ENCODE results near the gene CENPX.
A peak's percentile ranks its signal among the peaks of the same experiment; 100 is the strongest.

The CENPX gene

DNA sequence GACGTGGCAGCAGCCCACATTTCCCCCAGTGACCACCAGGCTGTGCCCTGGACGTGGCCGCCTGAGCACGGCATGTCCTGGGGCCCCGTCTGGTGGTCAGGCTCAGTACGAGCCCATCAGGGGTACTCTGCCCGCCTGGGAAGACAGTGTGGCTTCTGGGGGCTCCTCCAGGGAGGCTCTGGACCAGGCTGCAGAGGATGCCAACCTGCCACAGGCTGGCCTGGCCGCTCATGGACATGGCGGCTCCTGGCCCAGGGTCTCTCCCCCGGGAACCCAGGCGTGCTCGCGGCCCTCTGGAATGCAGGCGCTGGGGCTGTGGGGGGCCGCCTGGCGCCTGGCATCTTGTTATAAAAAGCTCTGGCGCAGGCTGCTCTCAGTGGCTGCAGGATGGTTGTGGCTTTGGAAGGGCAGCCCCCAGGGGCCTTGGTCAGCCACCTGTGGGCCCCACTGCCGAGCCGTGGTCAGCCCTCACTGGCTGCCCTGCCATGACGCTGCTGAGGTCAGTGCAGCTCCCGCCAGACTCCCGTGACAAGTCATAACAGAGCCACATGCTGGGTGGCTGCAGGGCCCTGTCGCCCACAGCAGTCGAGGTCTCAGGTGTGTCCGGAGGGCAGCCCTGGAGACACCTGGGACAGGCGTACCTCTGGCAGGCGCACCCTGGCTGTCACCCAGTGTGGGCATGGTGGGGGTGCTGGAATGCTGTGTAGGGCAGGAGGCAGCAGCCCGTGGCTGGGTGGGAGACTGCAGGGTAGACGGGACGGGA, 15.0 kb downstream of the CENPX start:
- no peak for DNase-seq (ENCODE audit: extremely low read depth, low read depth)
- TF ChIP-seq, protein P1, sequence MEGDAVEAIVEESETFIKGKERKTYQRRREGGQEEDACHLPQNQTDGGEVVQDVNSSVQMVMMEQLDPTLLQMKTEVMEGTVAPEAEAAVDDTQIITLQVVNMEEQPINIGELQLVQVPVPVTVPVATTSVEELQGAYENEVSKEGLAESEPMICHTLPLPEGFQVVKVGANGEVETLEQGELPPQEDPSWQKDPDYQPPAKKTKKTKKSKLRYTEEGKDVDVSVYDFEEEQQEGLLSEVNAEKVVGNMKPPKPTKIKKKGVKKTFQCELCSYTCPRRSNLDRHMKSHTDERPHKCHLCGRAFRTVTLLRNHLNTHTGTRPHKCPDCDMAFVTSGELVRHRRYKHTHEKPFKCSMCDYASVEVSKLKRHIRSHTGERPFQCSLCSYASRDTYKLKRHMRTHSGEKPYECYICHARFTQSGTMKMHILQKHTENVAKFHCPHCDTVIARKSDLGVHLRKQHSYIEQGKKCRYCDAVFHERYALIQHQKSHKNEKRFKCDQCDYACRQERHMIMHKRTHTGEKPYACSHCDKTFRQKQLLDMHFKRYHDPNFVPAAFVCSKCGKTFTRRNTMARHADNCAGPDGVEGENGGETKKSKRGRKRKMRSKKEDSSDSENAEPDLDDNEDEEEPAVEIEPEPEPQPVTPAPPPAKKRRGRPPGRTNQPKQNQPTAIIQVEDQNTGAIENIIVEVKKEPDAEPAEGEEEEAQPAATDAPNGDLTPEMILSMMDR (IDR thresholded peaks at IDR 0.05; ENCODE audit: low read depth, low read length): no peak

DNA sequence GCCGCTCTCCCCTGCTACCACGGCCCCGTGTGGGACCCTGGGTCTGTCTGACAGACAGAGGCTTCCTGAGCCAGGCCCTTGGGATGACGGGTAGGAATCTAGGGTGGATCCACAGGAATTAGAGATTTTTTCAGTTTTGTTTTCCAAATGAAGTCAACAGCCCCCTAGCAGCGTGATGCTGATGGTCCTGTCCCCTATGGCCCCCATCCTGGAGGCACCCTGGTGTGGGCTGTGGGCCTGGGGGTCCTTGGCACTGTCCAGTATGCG, 15.5 kb downstream of the CENPX start:
- TF ChIP-seq, protein P1 (IDR thresholded peaks at IDR 0.05; ENCODE audit: low read depth, low read length): no peak
- no peak for DNase-seq (ENCODE audit: extremely low read depth, low read depth)

- no peak for DNase-seq (ENCODE audit: extremely low read depth, low read depth)
- TF ChIP-seq, protein P1 (IDR thresholded peaks at IDR 0.05; ENCODE audit: low read depth, low read length): no peak
Observed at GRCh38 chr17:82006468-82007227, 16.0 kb downstream of the CENPX start.

- TF ChIP-seq, protein P1 (IDR thresholded peaks at IDR 0.05; ENCODE audit: low read depth, low read length): no peak
- DNase-seq (ENCODE audit: extremely low read depth, low read depth): no peak
Observed at GRCh38 chr17:82005701-82006348, 16.9 kb downstream of the CENPX start.

DNA sequence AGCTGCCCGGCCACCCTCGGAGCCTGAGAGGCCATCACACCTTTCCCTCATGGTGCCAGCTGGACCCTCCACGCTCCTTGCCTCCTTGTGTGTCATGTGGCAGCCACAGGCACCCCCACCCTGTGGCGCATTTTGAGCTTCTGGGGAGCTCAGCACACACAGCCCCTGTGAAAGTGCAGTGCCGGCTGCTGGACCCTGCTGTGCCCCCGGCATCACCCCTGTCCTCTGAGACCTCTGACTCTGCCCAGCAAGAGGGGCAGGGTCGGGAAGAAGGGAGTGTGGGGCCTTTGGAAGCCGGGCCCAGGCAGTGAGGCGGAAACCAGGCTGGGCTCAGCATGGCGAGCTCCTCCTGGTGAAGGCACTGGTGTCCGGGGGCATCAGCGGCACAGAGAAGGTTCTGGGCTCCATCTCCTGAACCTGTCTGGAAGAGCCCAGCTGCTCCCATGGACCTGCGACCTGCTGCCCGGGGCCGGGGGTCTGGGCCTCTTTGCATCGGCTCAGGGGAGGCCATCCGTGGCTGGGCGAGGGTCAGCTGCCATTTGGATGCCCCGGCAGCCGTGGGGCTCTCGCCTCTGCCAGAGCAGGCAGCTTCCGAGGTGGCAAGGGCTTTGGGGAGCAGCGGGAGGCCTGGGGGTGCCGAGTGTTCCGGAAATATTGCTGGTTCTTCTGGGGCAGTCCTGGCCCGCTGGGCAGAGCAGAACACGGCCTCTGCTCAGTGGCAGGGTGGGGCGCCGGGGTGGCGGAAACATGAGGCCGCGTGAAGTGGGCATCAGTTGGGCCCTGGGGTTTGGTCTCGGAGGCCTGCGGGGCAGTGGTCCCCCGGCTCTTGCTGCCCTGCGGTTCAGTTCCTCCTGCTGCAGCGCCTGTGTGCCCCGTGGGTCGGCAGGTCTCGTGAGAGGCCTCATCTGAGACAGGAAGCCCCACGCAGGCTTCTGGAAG, 17.9 kb downstream of the CENPX start:
- TF ChIP-seq, protein P1 (IDR thresholded peaks at IDR 0.05; ENCODE audit: low read depth, low read length): no peak
- DNase-seq (ENCODE audit: extremely low read depth, low read depth): no peak

DNA sequence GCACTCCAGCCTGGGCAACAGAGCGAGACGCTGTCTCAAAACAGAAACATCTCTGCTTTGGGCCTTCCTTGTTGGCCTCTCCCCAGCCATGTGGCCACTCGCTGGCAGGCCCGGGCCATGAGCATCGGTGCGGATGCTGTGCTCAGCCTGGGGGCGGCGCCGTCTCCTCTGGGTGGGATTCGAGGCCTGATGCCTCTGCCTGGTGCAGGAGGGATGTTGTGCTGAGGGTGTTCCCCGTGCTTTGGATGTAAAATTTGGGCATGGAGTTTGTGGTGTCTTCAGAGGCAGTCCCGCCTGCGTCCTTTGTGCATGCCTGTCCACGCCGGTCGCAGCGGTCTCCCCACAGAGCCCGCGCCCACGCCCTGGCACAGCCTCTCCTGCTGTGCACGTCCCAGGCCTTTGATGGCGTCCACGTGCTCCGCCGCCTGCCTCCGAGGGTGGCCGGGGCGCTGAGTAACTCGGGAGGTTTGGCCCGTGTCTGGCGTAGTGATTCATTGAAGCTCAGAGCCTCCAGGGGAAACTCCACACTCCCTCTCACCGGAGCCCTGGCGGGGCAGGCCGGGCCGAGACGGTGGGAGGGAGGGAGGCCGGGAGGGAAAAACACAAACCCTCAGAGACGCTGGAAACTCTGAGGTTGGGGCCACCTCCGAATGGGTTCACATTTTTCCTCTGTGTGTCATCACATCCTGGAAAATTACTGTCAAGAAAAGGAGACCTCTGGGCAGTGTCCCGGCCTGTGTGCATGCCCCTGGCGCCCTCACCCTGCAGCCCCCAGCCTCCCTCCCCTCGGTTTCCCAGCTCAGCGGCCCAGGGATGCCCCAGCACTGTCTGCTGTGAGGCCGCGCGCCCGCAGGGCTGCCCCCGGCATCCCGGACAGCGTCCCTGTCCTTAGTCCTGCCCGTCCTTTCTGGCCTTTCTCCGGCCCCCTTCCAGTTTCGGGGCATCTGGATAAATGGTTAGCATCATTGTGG, 19.0 kb downstream of the CENPX start:
- DNase-seq (ENCODE audit: extremely low read depth, low read depth): peak; percentile 68
- TF ChIP-seq, protein P1 (IDR thresholded peaks at IDR 0.05; ENCODE audit: low read depth, low read length): no peak; the same call in none of the 2 replicates

All from AG09319 (cell line).